K562 (cell line): ENCODE data around the gene AP4S1. TPM values are rescaled to one million over a fixed set of nuclear protein-coding genes. Genes with fewer than 3 reads are reported as not detected.

Experiments used
- FOXK2 ChIP-seq, 2 experiments: fragments of 450-650 bp; IDR thresholded peaks in 1 of 2; conservative IDR thresholded peaks in 1 of 2; 2 replicates each; pipeline ENCODE4 v1.6.1; 2016; ENCODE audit warnings: low read depth in 2 of 2, mild to moderate bottlenecking in 1 of 2
- IRF9 ChIP-seq: fragments of 450-650 bp; IDR thresholded peaks from 2 replicates; pipeline ENCODE4 v1.6.1; 2016; ENCODE audit warnings: missing biosample characterization, missing genetic modification characterization
- MCM3 ChIP-seq: fragments of 450-650 bp; IDR thresholded peaks from 2 replicates; pipeline ENCODE4 v1.6.1; 2016
- MYNN ChIP-seq, 2 experiments: sonication (generic); formaldehyde crosslinking in 1 of 2; IDR thresholded peaks; 2 replicates each; pipeline versions ENCODE4 v1.5.0 to v1.6.1; 2016 to 2020; ENCODE audit warnings: antibody characterized with exemption in 1 of 2, missing genetic modification reagents in 1 of 2
- SIN3A ChIP-seq, 2 experiments: fragments of 150-350 bp in 1 of 2; IDR thresholded peaks; 2 replicates each; pipeline ENCODE4 v1.6.1; 2011 to 2016; ENCODE audit warnings: borderline replicate concordance in 2 of 2, low read depth in 2 of 2, low read length in 2 of 2, mild to moderate bottlenecking in 2 of 2, moderate library complexity in 2 of 2; ENCODE audit not compliant: control insufficient read depth in 1 of 2
- USF2 ChIP-seq: sonication (generic); formaldehyde crosslinking; IDR thresholded peaks from 2 replicates; pipeline ENCODE4 v1.5.0; 2020; ENCODE audit warnings: missing genetic modification reagents
- XRCC5 ChIP-seq: fragments of 200-400 bp; formaldehyde crosslinking; IDR thresholded peaks from 2 replicates; pipeline ENCODE4 v1.6.1; 2017; ENCODE audit warnings: low read depth, mild to moderate bottlenecking, low read length
- ZFPM2 ChIP-seq: fragments of 250-450 bp; sonication (Bioruptor Pico); IDR thresholded peaks from 2 replicates; pipeline ENCODE4 v1.5.1; 2022; ENCODE audit warnings: mild to moderate bottlenecking
- ZNF121 ChIP-seq: sonication (generic); formaldehyde crosslinking; conservative IDR thresholded peaks from 2 replicates; pipeline ENCODE4 v1.8.0; 2022; ENCODE audit warnings: missing genetic modification reagents
- ZNF197 ChIP-seq: fragments of 200-800 bp; sonication (Bioruptor generic); IDR thresholded peaks from 2 replicates; pipeline ENCODE4 v1.6.1; 2016; ENCODE audit warnings: low read depth, missing genetic modification characterization, missing compliant biosample characterization
- polyA plus RNA-seq, 8 experiments: library from polyadenylated mRNA; depleted of rRNA in 4 of 8; stranded (reverse) in 5 of 8; unstranded in 3 of 8; fragments of >200 nt; fragmentation: Nextera tagmentation in 2 of 8; fragmentation: Illumina TruSeq in 1 of 8; extraction: Ambion mirVana in 2 of 8; extraction: Trizol in 1 of 8; gene quantifications; 2 replicates each; pipeline versions ENCODE4 v1.2.1 to v1.2.3, GENCODE V29; 2011 to 2014; ENCODE audit warnings: inconsistent platforms in 1 of 8, missing spikeins in 1 of 8
- total RNA-seq, 7 experiments: library from RNA; depleted of rRNA in 6 of 7; stranded (reverse); fragments of >200 nt in 6 of 7; fragmentation: Illumina TruSeq in 2 of 7; extraction: Trizol in 2 of 7; gene quantifications; 2 replicates each; pipeline versions ENCODE4 v1.2.1 to v1.2.3, GENCODE V29; 2011 to 2021; ENCODE audit warnings: low replicate concordance in 1 of 7
- TF ChIP-seq, protein P1 (sequence below): fragments of 450-650 bp; IDR thresholded peaks from 2 replicates; pipeline ENCODE4 v1.6.1; 2016; ENCODE audit warnings: mild to moderate bottlenecking, moderate library complexity
- TF ChIP-seq, protein P2 (sequence below): fragments of 250-450 bp; sonication (Bioruptor Pico); IDR thresholded peaks from 2 replicates; pipeline ENCODE4 v1.8.0; 2022; ENCODE audit warnings: inconsistent platforms, mild to moderate bottlenecking, moderate library complexity, borderline replicate concordance

AP4S1 gene
- total and polyA plus RNA-seq, 9 of the 15 experiments (the other 6 are each of a cell fraction or from before 2014, with no cell fraction given), result 3.7 to 7.8 (median 5.9) TPM

DNA sequence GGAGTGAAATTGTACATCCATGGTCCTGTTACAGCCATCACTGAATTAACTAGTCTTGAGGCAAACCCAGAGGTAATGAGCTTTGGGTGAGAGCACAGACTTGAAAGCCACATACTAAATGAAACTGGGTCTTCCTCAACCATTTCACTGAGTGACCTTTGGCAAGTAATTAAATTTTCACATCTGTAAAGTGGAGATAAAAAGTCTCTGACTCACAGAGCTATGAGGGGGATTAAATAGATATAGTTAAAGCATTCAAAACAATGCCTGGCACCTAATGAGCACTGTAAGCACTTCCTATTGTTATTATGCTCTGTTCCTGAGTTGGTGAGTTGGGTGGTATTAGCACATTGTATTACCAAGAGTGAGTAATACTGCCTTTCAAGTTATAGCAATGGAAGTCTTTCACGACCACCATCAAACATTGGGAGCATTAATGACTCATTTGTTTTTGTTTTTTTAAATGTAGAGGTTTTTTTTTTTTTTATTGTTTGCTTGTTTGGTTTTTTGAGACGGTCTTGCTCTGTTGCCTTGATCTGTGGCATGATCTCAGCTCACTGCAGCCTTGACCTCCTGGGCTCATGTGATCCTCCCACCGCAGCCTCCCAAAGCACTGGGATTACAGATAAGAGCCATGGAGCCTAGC lies 13.2 kb downstream of the AP4S1 start (continued):
- TF ChIP-seq, protein P1, sequence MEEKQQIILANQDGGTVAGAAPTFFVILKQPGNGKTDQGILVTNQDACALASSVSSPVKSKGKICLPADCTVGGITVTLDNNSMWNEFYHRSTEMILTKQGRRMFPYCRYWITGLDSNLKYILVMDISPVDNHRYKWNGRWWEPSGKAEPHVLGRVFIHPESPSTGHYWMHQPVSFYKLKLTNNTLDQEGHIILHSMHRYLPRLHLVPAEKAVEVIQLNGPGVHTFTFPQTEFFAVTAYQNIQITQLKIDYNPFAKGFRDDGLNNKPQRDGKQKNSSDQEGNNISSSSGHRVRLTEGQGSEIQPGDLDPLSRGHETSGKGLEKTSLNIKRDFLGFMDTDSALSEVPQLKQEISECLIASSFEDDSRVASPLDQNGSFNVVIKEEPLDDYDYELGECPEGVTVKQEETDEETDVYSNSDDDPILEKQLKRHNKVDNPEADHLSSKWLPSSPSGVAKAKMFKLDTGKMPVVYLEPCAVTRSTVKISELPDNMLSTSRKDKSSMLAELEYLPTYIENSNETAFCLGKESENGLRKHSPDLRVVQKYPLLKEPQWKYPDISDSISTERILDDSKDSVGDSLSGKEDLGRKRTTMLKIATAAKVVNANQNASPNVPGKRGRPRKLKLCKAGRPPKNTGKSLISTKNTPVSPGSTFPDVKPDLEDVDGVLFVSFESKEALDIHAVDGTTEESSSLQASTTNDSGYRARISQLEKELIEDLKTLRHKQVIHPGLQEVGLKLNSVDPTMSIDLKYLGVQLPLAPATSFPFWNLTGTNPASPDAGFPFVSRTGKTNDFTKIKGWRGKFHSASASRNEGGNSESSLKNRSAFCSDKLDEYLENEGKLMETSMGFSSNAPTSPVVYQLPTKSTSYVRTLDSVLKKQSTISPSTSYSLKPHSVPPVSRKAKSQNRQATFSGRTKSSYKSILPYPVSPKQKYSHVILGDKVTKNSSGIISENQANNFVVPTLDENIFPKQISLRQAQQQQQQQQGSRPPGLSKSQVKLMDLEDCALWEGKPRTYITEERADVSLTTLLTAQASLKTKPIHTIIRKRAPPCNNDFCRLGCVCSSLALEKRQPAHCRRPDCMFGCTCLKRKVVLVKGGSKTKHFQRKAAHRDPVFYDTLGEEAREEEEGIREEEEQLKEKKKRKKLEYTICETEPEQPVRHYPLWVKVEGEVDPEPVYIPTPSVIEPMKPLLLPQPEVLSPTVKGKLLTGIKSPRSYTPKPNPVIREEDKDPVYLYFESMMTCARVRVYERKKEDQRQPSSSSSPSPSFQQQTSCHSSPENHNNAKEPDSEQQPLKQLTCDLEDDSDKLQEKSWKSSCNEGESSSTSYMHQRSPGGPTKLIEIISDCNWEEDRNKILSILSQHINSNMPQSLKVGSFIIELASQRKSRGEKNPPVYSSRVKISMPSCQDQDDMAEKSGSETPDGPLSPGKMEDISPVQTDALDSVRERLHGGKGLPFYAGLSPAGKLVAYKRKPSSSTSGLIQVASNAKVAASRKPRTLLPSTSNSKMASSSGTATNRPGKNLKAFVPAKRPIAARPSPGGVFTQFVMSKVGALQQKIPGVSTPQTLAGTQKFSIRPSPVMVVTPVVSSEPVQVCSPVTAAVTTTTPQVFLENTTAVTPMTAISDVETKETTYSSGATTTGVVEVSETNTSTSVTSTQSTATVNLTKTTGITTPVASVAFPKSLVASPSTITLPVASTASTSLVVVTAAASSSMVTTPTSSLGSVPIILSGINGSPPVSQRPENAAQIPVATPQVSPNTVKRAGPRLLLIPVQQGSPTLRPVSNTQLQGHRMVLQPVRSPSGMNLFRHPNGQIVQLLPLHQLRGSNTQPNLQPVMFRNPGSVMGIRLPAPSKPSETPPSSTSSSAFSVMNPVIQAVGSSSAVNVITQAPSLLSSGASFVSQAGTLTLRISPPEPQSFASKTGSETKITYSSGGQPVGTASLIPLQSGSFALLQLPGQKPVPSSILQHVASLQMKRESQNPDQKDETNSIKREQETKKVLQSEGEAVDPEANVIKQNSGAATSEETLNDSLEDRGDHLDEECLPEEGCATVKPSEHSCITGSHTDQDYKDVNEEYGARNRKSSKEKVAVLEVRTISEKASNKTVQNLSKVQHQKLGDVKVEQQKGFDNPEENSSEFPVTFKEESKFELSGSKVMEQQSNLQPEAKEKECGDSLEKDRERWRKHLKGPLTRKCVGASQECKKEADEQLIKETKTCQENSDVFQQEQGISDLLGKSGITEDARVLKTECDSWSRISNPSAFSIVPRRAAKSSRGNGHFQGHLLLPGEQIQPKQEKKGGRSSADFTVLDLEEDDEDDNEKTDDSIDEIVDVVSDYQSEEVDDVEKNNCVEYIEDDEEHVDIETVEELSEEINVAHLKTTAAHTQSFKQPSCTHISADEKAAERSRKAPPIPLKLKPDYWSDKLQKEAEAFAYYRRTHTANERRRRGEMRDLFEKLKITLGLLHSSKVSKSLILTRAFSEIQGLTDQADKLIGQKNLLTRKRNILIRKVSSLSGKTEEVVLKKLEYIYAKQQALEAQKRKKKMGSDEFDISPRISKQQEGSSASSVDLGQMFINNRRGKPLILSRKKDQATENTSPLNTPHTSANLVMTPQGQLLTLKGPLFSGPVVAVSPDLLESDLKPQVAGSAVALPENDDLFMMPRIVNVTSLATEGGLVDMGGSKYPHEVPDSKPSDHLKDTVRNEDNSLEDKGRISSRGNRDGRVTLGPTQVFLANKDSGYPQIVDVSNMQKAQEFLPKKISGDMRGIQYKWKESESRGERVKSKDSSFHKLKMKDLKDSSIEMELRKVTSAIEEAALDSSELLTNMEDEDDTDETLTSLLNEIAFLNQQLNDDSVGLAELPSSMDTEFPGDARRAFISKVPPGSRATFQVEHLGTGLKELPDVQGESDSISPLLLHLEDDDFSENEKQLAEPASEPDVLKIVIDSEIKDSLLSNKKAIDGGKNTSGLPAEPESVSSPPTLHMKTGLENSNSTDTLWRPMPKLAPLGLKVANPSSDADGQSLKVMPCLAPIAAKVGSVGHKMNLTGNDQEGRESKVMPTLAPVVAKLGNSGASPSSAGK, result no peak
- TF ChIP-seq SIN3A (IDR thresholded peaks at IDR 0.05; ENCODE audit: borderline replicate concordance in 2 of 2, control insufficient read depth in 1 of 2, low read depth in 2 of 2, low read length in 2 of 2) (no peak), IRF9 (tag) (0 out of 2 replicates have a peak, but pooled peaks have one; percentile 6), MCM3 (no peak), MYNN (IDR thresholded peaks at IDR 0.05) (0 out of 2 replicates have a peak, but pooled peaks have one; percentile 10), MYNN (CRISPR knock-in tag; IDR thresholded peaks at IDR 0.05) (no peak), ZNF121 (CRISPR knock-in tag) (no peak), ZNF197 (CRISPR knock-in tag) (no peak), FOXK2 (conservative IDR thresholded peaks at IDR 0.05 in 1 of 2, IDR thresholded peaks at IDR 0.05 in 1 of 2; ENCODE audit: low read depth in 2 of 2) (0 out of 4 replicates have a peak, but pooled peaks of 1 of the 2 experiments have one; percentile 41), USF2 (CRISPR knock-in tag) (no peak; the same call in 1 of the 2 replicates), XRCC5 (no peak), ZFPM2 (CRISPR knock-in tag) (no peak)
- TF ChIP-seq, protein P2, sequence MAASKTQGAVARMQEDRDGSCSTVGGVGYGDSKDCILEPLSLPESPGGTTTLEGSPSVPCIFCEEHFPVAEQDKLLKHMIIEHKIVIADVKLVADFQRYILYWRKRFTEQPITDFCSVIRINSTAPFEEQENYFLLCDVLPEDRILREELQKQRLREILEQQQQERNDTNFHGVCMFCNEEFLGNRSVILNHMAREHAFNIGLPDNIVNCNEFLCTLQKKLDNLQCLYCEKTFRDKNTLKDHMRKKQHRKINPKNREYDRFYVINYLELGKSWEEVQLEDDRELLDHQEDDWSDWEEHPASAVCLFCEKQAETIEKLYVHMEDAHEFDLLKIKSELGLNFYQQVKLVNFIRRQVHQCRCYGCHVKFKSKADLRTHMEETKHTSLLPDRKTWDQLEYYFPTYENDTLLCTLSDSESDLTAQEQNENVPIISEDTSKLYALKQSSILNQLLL (CRISPR knock-in tag), result no peak
